DMS53 treated with DMSO at 0.1 percent for 48 hours (cell line): ENCODE results near the gene CRTC3.

Experiments used
- DNase-seq: peaks from one replicate; lab custom pipeline; 2025; ENCODE audit not compliant: unreplicated experiment; lab: John Stamatoyannopoulos, UW

Gene CRTC3

GRCh38 chr15:90691369-90691768 is 161.6 kb downstream of the CRTC3 start:
- DNase-seq: no peak

GRCh38 chr15:90691982-90692773 is 162.5 kb downstream of the CRTC3 start:
- no peak for DNase-seq
